ENCODE data around the gene KCNK7.

Gene KCNK7

GRCh38 chr11:65604258-65604657, 8.7 kb upstream of the KCNK7 start:
- Histone ChIP-seq H3K36me3 (ENCODE audit: control insufficient read depth, insufficient read depth, low read length) (peaks cover 5% of the 10 kb centered on the region), H3K9ac (ENCODE audit: low read length) (no peak overlapping the region), H3K4me1 (ENCODE audit: control insufficient read depth, insufficient read depth, low read length) (peaks cover 6% of the 10 kb centered on the region), H3K27me3 (ENCODE audit: control insufficient read depth, insufficient read depth, low read length) (no peaks in the 10 kb centered on the region), H3K4me3 (ENCODE audit: low read length) (no peak overlapping the region), H3K9me3 (ENCODE audit: control insufficient read depth, low read length) (no peaks in the 10 kb centered on the region)

GRCh38 chr11:65599955-65600246, 4.3 kb upstream of the KCNK7 start:
- Histone ChIP-seq H3K36me3 (ENCODE audit: control insufficient read depth, insufficient read depth, low read length) (peaks cover 17% of the 10 kb centered on the region), H3K9me3 (ENCODE audit: control insufficient read depth, low read length) (no peaks in the 10 kb centered on the region), H3K4me3 (ENCODE audit: low read length) (no peak overlapping the region), H3K9ac (ENCODE audit: low read length) (no peak overlapping the region), H3K4me1 (ENCODE audit: control insufficient read depth, insufficient read depth, low read length) (peaks cover 13% of the 10 kb centered on the region), H3K27me3 (ENCODE audit: control insufficient read depth, insufficient read depth, low read length) (no peaks in the 10 kb centered on the region)

GRCh38 chr11:65599216-65599954, 3.8 kb upstream of the KCNK7 start:
- no peaks in the 10 kb centered on the region for H3K27me3 ChIP-seq (ENCODE audit: control insufficient read depth, insufficient read depth, low read length)
- peaks cover 14% of the 10 kb centered on the region for H3K4me1 ChIP-seq (ENCODE audit: control insufficient read depth, insufficient read depth, low read length)
- no peak overlapping the region for H3K9ac ChIP-seq (ENCODE audit: low read length)
- peaks cover 17% of the 10 kb centered on the region for H3K36me3 ChIP-seq (ENCODE audit: control insufficient read depth, insufficient read depth, low read length)
- H3K9me3 ChIP-seq (ENCODE audit: control insufficient read depth, low read length), result no peaks in the 10 kb centered on the region
- no peak overlapping the region for H3K4me3 ChIP-seq (ENCODE audit: low read length)

DNA sequence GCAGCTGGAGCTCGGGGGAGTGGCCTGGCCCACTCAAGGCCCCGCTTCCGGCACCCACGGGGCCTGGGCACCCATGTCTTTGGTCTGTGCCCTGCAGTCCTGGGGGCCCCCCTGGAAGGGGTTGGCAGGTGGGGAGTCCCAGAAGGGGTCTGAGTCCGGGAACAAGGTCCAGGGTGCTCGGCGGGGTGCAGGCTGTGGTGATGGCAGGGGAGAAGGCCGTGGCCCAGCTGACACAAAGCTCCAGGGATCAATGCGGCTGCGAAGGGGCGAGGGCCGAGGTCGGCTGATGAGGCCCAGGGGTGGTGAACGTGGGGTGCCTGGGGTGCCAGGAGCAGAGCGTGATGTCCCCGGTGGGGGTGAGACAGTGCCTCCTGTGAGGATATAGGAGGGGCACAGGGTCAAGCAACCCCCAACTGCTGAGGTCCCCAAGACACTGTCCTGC, 2.7 kb upstream of the KCNK7 start:
- H3K9ac ChIP-seq (ENCODE audit: low read length), result no peak overlapping the region
- H3K4me3 ChIP-seq (ENCODE audit: low read length), result no peak overlapping the region
- no peaks in the 10 kb centered on the region for H3K27me3 ChIP-seq (ENCODE audit: control insufficient read depth, insufficient read depth, low read length)
- no peaks in the 10 kb centered on the region for H3K9me3 ChIP-seq (ENCODE audit: control insufficient read depth, low read length)
- peaks cover 17% of the 10 kb centered on the region for H3K36me3 ChIP-seq (ENCODE audit: control insufficient read depth, insufficient read depth, low read length)
- peaks cover 14% of the 10 kb centered on the region for H3K4me1 ChIP-seq (ENCODE audit: control insufficient read depth, insufficient read depth, low read length)

- Histone ChIP-seq H3K36me3 (ENCODE audit: control insufficient read depth, insufficient read depth, low read length) (peaks cover 17% of the 10 kb centered on the region), H3K27me3 (ENCODE audit: control insufficient read depth, insufficient read depth, low read length) (no peaks in the 10 kb centered on the region)
These were observed 920 bp upstream of the KCNK7 start for GRCh38 chr11:65596520-65596919.

DNA sequence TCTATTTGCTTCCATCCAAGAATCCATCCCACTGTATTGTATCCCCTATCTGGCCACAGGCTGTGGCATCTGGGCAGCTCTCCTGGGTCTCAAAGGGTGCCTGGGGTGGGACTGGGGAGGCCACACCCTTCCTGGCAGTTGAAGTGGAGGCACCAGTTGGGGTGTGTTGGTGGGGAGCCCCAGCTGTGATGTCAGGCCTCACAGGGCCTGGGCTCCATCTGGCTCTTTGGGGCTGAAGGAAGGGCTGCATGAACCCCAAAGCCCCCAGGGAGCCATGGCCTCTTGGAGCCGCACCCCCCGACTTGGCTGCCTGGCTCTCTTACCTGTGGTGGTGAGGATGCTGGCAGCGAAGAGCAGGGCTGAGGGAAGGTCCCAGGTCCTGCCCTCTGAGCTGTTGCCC, 469 bp downstream of the KCNK7 start:
- no peak overlapping the region for H3K4me3 ChIP-seq (ENCODE audit: low read length)
- peaks cover 20% of the 10 kb centered on the region for H3K36me3 ChIP-seq (ENCODE audit: control insufficient read depth, insufficient read depth, low read length)
- peak overlapping the region; percentile 28 for H3K9ac ChIP-seq (ENCODE audit: low read length)
- no peaks in the 10 kb centered on the region for H3K9me3 ChIP-seq (ENCODE audit: control insufficient read depth, low read length)
- H3K4me1 ChIP-seq (ENCODE audit: control insufficient read depth, insufficient read depth, low read length), result peaks cover 31% of the 10 kb centered on the region
- no peaks in the 10 kb centered on the region for H3K27me3 ChIP-seq (ENCODE audit: control insufficient read depth, insufficient read depth, low read length)

More at GRCh38 chr11:65596520-65596919, 920 bp upstream of the KCNK7 start:
- Histone ChIP-seq H3K9me3 (ENCODE audit: control insufficient read depth, low read length) (no peaks in the 10 kb centered on the region), H3K4me1 (ENCODE audit: control insufficient read depth, insufficient read depth, low read length) (peaks cover 28% of the 10 kb centered on the region), H3K9ac (ENCODE audit: low read length) (no peak overlapping the region), H3K4me3 (ENCODE audit: low read length) (no peak overlapping the region)

DNA sequence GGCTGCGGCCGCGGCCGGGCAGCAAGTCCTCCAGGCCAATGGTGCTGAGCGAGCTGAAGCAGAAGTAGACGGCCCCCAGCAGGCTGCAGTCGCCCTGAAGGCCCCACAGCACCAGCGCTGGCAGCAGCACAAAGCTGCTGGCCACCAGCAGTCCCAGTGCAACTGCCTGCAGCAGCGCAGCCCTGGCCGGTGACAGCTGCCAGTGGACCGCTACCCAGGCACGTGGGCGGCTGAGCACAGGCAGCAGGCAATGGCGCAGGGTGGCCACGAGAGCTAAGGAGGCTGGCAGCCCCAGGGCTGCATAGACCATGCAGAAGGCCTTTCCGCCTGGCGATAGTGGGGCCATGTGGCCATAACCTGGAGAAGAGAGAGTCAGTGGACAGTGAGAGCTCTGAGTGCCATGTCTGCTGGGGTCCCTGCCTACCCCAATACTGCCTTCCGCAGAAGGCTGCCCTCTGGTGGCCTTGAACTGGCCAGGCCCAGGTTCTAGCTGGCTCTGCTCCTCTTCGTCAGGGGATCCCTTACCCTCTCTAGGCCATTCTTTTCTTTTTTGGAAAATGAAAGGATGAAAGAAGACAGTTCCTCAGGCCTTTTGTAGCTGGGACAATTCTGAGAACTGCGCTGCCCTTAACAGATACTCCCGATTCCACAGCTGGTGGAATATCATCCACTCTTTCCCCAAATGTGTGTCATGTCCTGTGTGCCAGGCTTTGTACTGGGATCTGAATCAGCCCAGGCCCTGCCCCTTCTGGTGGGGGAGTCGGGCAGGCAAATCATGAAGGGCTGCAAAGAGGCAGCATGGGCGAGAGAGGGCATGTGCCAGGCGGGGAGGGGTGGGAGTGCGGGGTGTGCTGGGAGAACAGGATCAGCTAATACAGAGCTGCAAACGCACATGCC, 1.8 kb downstream of the KCNK7 start:
- peaks cover 21% of the 10 kb centered on the region for H3K36me3 ChIP-seq (ENCODE audit: control insufficient read depth, insufficient read depth, low read length)
- no peaks in the 10 kb centered on the region for H3K9me3 ChIP-seq (ENCODE audit: control insufficient read depth, low read length)
- no peaks in the 10 kb centered on the region for H3K27me3 ChIP-seq (ENCODE audit: control insufficient read depth, insufficient read depth, low read length)
- H3K4me3 ChIP-seq (ENCODE audit: low read length), result no peak overlapping the region
- H3K9ac ChIP-seq (ENCODE audit: low read length), result no peak overlapping the region
- H3K4me1 ChIP-seq (ENCODE audit: control insufficient read depth, insufficient read depth, low read length), result peaks cover 33% of the 10 kb centered on the region

DNA sequence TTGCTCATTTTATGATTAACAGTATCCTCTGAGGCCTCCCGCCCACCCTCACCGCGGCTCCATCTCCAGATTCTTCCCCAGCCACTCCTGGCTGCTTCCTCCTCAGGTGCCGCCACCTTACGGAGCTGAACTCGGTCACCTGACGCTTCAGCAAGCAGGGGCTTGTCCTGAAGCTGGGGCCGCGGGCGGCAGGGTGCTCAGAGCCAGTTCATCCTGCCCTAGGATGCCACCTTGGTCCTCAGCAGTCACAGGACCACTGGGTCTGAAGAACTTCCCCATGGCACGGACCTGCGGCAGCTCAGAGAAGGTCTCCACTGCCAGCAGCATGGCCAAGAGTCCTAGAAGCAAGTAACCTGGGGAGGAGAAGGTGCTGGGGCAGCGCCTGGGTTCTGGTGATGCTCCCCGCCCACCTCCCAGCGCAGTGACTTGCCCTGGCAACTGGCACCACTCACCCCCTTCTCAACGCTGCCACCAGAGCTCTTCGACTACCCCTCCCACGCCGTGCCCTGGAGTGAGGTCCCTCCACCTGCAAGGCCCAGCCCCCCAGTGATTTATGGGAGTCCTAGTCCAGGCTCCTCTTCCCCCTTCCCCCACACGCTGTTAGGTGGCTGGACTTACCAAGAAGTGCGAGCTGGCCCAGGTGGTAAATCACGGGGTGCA, 2.6 kb downstream of the KCNK7 start:
- H3K4me1 ChIP-seq (ENCODE audit: control insufficient read depth, insufficient read depth, low read length), result peaks cover 41% of the 10 kb centered on the region
- no peak overlapping the region for H3K4me3 ChIP-seq (ENCODE audit: low read length)
- H3K9ac ChIP-seq (ENCODE audit: low read length), result no peak overlapping the region
- H3K9me3 ChIP-seq (ENCODE audit: control insufficient read depth, low read length), result no peaks in the 10 kb centered on the region
- H3K36me3 ChIP-seq (ENCODE audit: control insufficient read depth, insufficient read depth, low read length), result peaks cover 13% of the 10 kb centered on the region
- H3K27me3 ChIP-seq (ENCODE audit: control insufficient read depth, insufficient read depth, low read length), result no peaks in the 10 kb centered on the region

DNA sequence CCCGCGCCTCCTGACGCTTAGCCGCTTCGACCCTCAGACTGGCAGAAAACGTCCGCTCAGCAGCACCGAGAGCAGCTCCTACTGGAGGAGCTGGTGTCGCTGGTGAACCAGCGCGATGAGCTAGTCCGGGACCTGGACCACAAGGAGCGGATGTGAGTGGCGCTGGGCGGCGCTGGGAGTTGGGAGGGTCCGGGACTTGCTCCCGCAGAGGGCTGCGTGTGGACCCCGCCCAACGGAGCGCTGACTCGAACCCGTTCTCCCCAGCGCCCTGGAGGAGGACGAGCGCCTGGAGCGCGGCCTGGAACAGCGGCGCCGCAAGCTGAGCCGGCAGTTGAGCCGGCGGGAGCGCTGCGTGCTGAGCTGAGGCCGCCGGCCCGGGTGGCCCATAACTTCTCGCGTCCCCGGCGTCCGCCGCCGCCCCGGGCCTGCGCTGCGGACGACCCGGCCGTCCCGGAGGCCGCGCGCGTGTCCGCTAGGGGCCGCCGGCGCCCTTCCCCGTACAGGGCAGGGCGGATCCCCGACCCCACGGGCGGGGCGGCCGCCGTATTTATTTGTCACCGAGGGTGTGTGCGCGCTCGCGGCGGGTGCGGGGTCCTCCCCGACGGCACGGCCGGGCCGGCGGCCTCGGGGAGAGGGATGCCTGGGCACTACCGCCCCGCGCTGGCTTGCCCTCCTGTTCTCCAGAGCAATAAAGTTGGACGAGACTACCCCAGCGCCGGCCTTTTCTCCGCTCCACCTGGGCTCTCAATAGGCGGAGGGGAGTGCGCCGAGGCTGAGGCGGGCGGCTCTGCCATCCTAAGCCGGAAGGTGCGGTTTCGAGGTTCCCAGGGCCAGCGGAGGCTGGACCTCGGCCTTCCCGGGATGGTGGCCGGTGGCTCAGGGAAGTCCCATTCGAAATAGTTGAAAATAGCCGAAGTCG, 3.4 kb downstream of the KCNK7 start:
- Histone ChIP-seq H3K9ac (ENCODE audit: low read length) (no peak overlapping the region), H3K27me3 (ENCODE audit: control insufficient read depth, insufficient read depth, low read length) (no peaks in the 10 kb centered on the region), H3K9me3 (ENCODE audit: control insufficient read depth, low read length) (no peaks in the 10 kb centered on the region), H3K36me3 (ENCODE audit: control insufficient read depth, insufficient read depth, low read length) (peaks cover 6% of the 10 kb centered on the region), H3K4me3 (ENCODE audit: low read length) (no peak overlapping the region), H3K4me1 (ENCODE audit: control insufficient read depth, insufficient read depth, low read length) (peaks cover 48% of the 10 kb centered on the region)

GRCh38 chr11:65590240-65590738, 5.3 kb downstream of the KCNK7 start:
- Histone ChIP-seq H3K4me3 (ENCODE audit: low read length) (no peak overlapping the region), H3K9ac (ENCODE audit: low read length) (no peak overlapping the region), H3K27me3 (ENCODE audit: control insufficient read depth, insufficient read depth, low read length) (no peaks in the 10 kb centered on the region), H3K9me3 (ENCODE audit: control insufficient read depth, low read length) (no peaks in the 10 kb centered on the region), H3K36me3 (ENCODE audit: control insufficient read depth, insufficient read depth, low read length) (peaks cover 6% of the 10 kb centered on the region), H3K4me1 (ENCODE audit: control insufficient read depth, insufficient read depth, low read length) (peaks cover 39% of the 10 kb centered on the region)

DNA sequence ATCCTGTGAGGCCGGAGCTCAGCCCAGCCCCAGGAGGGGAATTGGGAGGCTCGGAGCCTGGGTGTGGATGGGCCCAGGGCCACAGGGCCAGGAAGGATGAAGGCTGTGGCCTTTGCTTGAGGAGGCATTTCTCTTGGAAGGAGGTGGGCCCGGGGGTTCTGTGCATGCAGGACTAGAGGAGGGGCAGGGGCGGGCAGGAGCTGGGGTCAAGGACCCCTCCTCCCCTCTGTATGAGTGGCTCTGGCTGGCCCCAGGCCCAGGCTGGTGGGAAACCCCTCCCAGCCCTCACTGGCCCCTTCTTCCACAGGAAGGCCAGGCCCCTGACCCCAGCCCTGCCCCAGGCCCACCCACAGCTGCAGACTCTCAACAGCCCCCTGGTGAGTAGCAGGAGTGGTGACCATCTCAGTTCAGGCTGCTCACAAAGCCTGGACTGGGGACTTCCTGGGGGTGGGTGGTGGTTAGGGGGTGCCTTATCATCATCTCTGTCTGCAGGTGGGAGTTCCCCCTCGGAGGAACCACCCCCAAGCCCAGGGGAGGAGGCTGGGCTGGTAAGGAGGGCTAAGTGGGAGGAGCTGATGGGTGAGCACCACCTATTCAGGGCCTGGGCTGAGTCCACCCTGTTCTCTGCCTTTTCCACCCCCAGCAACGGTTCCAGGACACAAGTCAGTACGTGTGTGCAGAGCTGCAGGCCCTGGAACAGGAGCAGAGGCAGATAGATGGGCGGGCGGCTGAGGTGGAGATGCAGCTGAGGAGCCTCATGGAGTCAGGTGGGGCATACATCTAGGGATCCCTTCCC, 6.0 kb downstream of the KCNK7 start:
- H3K27me3 ChIP-seq (ENCODE audit: control insufficient read depth, insufficient read depth, low read length), result no peaks in the 10 kb centered on the region
- H3K9me3 ChIP-seq (ENCODE audit: control insufficient read depth, low read length), result no peaks in the 10 kb centered on the region
- no peak overlapping the region for H3K9ac ChIP-seq (ENCODE audit: low read length)
- peaks cover 34% of the 10 kb centered on the region for H3K4me1 ChIP-seq (ENCODE audit: control insufficient read depth, insufficient read depth, low read length)
- peaks cover 6% of the 10 kb centered on the region for H3K36me3 ChIP-seq (ENCODE audit: control insufficient read depth, insufficient read depth, low read length)
- H3K4me3 ChIP-seq (ENCODE audit: low read length), result no peak overlapping the region

Data from mucosa of stomach (tissue), 1 donor.